Loucy (cell line): ENCODE results near the gene CABLES1.

Experiments used
- H2AFZ ChIP-seq: fragments of 200-600 bp; sonication (generic); 2 replicates; pipeline ENCODE4 v1.6.0; 2016; ENCODE audit warnings: antibody characterized with exemption, mild to moderate bottlenecking, low read length, moderate library complexity
- H3F3A ChIP-seq: fragments of 200-600 bp; 2 replicates; pipeline ENCODE4 v1.6.0; 2016; ENCODE audit warnings: antibody characterized with exemption, low read depth, mild to moderate bottlenecking
- H3K27me3 ChIP-seq: fragments of 200-600 bp; sonication (generic); 2 replicates; pipeline ENCODE4 v1.6.1; 2014; ENCODE audit warnings: low read length, mild to moderate bottlenecking; ENCODE audit not compliant: insufficient read depth, poor library complexity, severe bottlenecking
- H3K36me3 ChIP-seq: fragments of 200-600 bp; sonication (generic); 2 replicates; pipeline ENCODE4 v1.6.1; 2016; ENCODE audit warnings: low read length; ENCODE audit not compliant: insufficient read depth
- H3K4me1 ChIP-seq: fragments of 200-600 bp; sonication (generic); 2 replicates; pipeline ENCODE4 v1.5.1; 2014; ENCODE audit warnings: low read length, mild to moderate bottlenecking; ENCODE audit not compliant: insufficient read depth, poor library complexity, severe bottlenecking
- H3K4me2 ChIP-seq: fragments of 200-600 bp; sonication (generic); 2 replicates; pipeline ENCODE4 v1.6.0; 2014; ENCODE audit warnings: antibody characterized with exemption, low read length, low read depth, mild to moderate bottlenecking; ENCODE audit not compliant: poor library complexity, severe bottlenecking
- H3K4me3 ChIP-seq: fragments of 200-600 bp; sonication (generic); 2 replicates; pipeline ENCODE4 v1.5.1; 2014; ENCODE audit warnings: low read length, mild to moderate bottlenecking, mixed read lengths; ENCODE audit not compliant: poor library complexity, severe bottlenecking
- H3K79me2 ChIP-seq: fragments of 200-600 bp; sonication (generic); 2 replicates; pipeline ENCODE4 v1.6.1; 2014; ENCODE audit warnings: low read length; ENCODE audit not compliant: insufficient read depth
- H3K9ac ChIP-seq: fragments of 200-600 bp; sonication (generic); 2 replicates; pipeline ENCODE4 v1.6.0; 2014; ENCODE audit warnings: mild to moderate bottlenecking, low read depth, low read length, moderate library complexity; ENCODE audit not compliant: poor library complexity, severe bottlenecking
- H3K9me2 ChIP-seq: fragments of 200-600 bp; sonication (generic); replicated peaks from 2 replicates; pipeline ENCODE4 v1.6.1; 2016; ENCODE audit warnings: low read depth, low read length, mixed read lengths
- H3K9me3 ChIP-seq: fragments of 200-600 bp; sonication (generic); 2 replicates; pipeline ENCODE4 v1.6.1; 2014; ENCODE audit warnings: mild to moderate bottlenecking, antibody characterized with exemption, low read length, low read depth; ENCODE audit not compliant: insufficient read depth
- H4K20me1 ChIP-seq: fragments of 200-600 bp; sonication (generic); 2 replicates; pipeline ENCODE4 v1.6.0; 2014; ENCODE audit warnings: antibody characterized with exemption, low read length, mild to moderate bottlenecking; ENCODE audit not compliant: insufficient read depth, poor library complexity, severe bottlenecking
- EZH2phosphoT487 ChIP-seq: fragments of 200-600 bp; IDR thresholded peaks from 2 replicates; pipeline ENCODE4 v1.6.1; 2018; ENCODE audit warnings: antibody characterized with exemption, mild to moderate bottlenecking, moderate library complexity, borderline replicate concordance
- TF ChIP-seq, protein P1 (sequence below): fragments of 200-600 bp; sonication (generic); conservative IDR thresholded peaks from 2 replicates; pipeline ENCODE4 v1.5.1; 2014; ENCODE audit warnings: mild to moderate bottlenecking, antibody characterized with exemption, low read length

Gene CABLES1

GRCh38 chr18:23220355-23220754, 85.1 kb downstream of the CABLES1 start:
- no peak overlapping the region for H3K4me2 ChIP-seq
- no peak overlapping the region for H3K4me3 ChIP-seq

GRCh38 chr18:23223641-23224040, 88.4 kb downstream of the CABLES1 start:
- Histone ChIP-seq H3K9me3 (no peaks in the 10 kb centered on the region), H3K9ac (no peak overlapping the region), H4K20me1 (no peaks in the 10 kb centered on the region), H3F3A (no peaks in the 10 kb centered on the region), H3K36me3 (peaks cover 7% of the 10 kb centered on the region; the same call in 1 of the 2 replicates), H3K4me3 (no peak overlapping the region), H3K9me2 (no peaks in the 10 kb centered on the region), H3K79me2 (no peaks in the 10 kb centered on the region), H3K4me2 (no peak overlapping the region), H3K4me1 (peaks cover 24% of the 10 kb centered on the region), H2AFZ (no peak overlapping the region), H3K27me3 (no peaks in the 10 kb centered on the region)
- TF ChIP-seq, protein P1, sequence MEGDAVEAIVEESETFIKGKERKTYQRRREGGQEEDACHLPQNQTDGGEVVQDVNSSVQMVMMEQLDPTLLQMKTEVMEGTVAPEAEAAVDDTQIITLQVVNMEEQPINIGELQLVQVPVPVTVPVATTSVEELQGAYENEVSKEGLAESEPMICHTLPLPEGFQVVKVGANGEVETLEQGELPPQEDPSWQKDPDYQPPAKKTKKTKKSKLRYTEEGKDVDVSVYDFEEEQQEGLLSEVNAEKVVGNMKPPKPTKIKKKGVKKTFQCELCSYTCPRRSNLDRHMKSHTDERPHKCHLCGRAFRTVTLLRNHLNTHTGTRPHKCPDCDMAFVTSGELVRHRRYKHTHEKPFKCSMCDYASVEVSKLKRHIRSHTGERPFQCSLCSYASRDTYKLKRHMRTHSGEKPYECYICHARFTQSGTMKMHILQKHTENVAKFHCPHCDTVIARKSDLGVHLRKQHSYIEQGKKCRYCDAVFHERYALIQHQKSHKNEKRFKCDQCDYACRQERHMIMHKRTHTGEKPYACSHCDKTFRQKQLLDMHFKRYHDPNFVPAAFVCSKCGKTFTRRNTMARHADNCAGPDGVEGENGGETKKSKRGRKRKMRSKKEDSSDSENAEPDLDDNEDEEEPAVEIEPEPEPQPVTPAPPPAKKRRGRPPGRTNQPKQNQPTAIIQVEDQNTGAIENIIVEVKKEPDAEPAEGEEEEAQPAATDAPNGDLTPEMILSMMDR = no peak
- no peak for TF ChIP-seq EZH2phosphoT487

More at GRCh38 chr18:23220355-23220754, 85.1 kb downstream of the CABLES1 start:
- no peaks in the 10 kb centered on the region for H3K9me3 ChIP-seq
- H3K36me3 ChIP-seq = peaks cover 22% of the 10 kb centered on the region; the same call in 1 of the 2 replicates
- TF ChIP-seq EZH2phosphoT487 = no peak
- TF ChIP-seq, protein P1 = no peak
- no peaks in the 10 kb centered on the region for H3K79me2 ChIP-seq
- H3K9ac ChIP-seq = no peak overlapping the region
- peaks cover 3% of the 10 kb centered on the region for H3K4me1 ChIP-seq
- H4K20me1 ChIP-seq = no peaks in the 10 kb centered on the region
- H3K27me3 ChIP-seq = no peaks in the 10 kb centered on the region
- no peak overlapping the region for H2AFZ ChIP-seq
- no peaks in the 10 kb centered on the region for H3K9me2 ChIP-seq
- no peaks in the 10 kb centered on the region for H3F3A ChIP-seq

DNA sequence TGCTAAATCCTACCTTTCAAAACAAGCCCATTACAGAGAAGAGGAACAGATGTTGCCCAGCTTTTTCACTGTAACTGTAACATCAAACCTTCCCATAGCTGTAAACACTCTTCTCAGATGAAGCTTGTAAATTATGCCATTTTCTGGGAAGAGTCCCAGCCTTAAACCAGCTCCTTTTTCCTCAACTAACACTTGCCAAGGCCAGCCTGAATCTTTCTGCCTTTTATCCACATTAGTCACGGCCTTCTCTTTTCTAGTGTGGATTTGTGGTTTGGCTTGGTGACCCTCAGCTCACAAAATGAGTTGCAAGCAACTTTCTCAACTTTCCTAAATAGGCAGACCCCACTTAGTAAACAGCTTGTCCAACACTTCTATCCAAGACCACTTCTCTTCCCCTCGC, 90.2 kb downstream of the CABLES1 start:
- Histone ChIP-seq H3K4me3 (no peak overlapping the region), H3K4me1 (peaks cover 39% of the 10 kb centered on the region), H3K36me3 (peaks cover 3% of the 10 kb centered on the region; the same call in 1 of the 2 replicates), H3K79me2 (no peaks in the 10 kb centered on the region), H3K4me2 (no peak overlapping the region), H3K9me2 (no peaks in the 10 kb centered on the region), H2AFZ (no peak overlapping the region), H3F3A (no peaks in the 10 kb centered on the region), H3K9ac (no peak overlapping the region), H4K20me1 (no peaks in the 10 kb centered on the region), H3K9me3 (no peaks in the 10 kb centered on the region), H3K27me3 (no peaks in the 10 kb centered on the region)
- TF ChIP-seq, protein P1 = no peak
- no peak for TF ChIP-seq EZH2phosphoT487
